ENCODE measurements around the gene IFITM10.

IFITM10 gene

DNA sequence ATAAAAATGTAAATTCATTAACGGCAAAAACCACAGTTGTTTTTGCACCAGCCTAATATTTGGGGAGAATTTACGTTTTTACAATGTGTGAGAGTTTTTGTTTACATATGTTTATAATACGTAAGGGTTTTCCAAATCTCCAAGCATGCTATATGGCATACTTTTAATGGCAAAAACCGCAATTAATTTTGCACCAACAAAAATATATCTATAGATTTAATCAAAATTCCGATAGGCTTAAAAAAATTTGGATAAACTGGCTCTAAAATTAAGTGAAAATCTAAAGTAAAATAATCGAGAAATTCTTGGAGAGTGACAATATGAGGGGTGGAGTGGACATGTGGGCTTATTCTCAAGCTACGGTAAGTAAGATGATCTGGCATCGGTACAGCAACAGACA is 30.6 kb downstream of the IFITM10 start:
- TF ChIP-seq, protein P1, sequence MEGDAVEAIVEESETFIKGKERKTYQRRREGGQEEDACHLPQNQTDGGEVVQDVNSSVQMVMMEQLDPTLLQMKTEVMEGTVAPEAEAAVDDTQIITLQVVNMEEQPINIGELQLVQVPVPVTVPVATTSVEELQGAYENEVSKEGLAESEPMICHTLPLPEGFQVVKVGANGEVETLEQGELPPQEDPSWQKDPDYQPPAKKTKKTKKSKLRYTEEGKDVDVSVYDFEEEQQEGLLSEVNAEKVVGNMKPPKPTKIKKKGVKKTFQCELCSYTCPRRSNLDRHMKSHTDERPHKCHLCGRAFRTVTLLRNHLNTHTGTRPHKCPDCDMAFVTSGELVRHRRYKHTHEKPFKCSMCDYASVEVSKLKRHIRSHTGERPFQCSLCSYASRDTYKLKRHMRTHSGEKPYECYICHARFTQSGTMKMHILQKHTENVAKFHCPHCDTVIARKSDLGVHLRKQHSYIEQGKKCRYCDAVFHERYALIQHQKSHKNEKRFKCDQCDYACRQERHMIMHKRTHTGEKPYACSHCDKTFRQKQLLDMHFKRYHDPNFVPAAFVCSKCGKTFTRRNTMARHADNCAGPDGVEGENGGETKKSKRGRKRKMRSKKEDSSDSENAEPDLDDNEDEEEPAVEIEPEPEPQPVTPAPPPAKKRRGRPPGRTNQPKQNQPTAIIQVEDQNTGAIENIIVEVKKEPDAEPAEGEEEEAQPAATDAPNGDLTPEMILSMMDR (conservative IDR thresholded peaks at IDR 0.05) = no peak
- no peak for TF ChIP-seq ZFX (IDR thresholded peaks at IDR 0.05)
- no peak overlapping the region for H3K27ac ChIP-seq

DNA sequence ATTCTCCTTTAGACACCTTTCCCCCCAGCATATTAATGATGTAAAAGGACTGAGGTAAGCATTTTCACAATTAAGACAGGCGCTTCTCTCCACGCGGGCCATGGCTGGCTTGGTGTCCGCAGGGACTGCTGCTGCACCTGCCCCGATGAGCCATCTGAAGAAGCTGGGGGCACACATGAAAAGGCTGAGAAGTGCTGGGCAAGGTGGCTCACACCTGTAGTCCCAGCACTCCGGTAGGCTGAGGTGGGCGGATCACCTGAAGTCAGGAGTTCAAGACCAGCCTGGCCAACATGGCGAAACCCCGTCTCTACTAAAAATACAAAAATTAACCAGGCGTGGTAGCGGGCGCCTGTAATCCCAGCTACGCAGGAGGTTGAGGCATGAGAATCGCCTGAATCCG is 32.1 kb downstream of the IFITM10 start:
- no peak overlapping the region; the same call in 1 of the 2 replicates for H3K27ac ChIP-seq
- TF ChIP-seq ZFX (IDR thresholded peaks at IDR 0.05) = no peak
- TF ChIP-seq, protein P1 (conservative IDR thresholded peaks at IDR 0.05) = no peak

DNA sequence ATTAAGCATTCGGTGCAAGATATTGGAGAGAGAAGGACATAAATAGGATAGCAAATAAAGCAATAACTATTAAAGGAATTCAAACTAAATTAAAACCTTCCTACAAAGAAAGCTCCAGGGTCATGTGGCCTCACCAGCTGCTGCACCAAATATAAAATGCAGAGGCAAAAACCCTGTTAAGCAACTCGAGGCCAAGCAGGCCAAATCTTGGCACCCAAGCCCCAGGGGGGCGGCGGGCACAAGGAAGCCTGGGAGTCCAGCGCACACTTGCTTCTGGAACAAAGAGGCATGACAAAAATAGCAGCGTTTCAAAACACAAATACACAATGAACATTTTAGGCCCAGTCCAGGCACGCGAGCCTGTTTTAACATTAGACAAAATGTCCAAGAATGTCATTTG is 32.6 kb downstream of the IFITM10 start:
- TF ChIP-seq, protein P1 (conservative IDR thresholded peaks at IDR 0.05) = no peak
- TF ChIP-seq ZFX (IDR thresholded peaks at IDR 0.05) = no peak
- no peak overlapping the region for H3K27ac ChIP-seq

DNA sequence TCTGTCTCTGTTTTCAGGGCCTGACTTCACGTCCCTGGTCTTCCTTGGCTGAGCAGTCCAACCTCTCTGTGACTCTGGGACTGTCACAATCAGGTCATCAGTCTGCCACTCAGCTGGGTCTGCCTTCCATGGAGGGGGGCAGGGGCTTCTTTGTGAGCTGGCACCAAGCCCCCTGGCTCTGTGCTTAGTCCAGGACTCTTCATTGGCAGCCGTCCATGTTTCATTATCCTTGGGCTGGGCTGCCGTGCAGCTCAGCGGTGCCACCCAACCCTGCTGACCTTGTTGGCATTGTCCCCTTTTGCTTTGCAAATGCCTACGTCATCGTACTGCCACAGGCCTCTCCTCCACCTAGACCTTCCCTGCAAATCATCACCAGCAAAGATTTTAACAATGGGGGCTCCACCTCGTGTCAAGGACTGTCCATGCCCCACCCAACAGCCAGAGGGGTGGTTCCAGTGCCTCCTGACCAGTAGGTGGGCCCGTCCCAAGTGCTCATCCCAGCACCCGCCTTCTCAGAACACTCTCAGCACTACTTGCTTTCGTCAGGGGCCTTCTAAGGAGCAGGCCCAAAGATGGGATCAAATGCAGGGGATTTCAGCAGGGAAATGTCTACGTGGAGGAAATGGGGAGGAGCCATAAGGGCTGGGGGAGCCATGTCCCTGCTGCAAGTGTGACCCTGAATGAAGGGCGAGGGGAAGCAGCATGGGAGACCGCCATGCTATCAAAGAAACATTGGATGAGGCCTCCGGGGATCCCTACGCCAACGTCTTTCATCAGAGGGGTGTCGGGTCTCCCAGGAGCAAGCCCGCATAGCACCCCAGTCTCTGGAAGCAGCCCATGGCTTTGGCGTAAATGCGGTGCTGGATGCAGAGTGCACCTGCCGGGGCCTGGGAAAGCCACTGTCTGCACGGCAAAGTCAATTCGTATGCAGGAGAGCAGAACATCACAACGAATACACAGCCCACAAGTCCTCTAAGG is 35.2 kb downstream of the IFITM10 start:
- H3K27ac ChIP-seq = no peak overlapping the region
- TF ChIP-seq, protein P1 (conservative IDR thresholded peaks at IDR 0.05) = no peak
- no peak for TF ChIP-seq ZFX (IDR thresholded peaks at IDR 0.05)

DNA sequence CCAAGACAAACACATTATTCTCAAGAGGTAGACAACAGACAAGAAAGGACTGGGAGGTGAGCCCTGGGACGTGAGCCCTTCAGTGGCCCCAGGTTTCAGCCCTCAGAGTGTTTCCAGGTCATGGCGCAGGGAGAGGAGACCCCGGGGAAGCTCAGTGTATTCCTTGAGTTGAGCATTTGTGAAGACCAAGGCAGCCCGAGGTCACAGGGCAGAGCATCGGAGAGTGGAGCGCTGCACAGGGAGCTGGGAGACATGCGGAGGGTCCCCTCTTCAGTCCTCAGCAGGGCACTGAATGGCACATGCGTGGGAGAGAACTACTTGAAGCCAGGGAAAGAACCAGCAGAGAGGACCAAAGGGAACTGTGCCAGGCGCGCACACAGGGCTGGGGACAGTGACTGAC is 41.7 kb downstream of the IFITM10 start:
- TF ChIP-seq, protein P1 (conservative IDR thresholded peaks at IDR 0.05) = no peak
- TF ChIP-seq ZFX (IDR thresholded peaks at IDR 0.05) = no peak
- no peak overlapping the region for H3K27ac ChIP-seq

DNA sequence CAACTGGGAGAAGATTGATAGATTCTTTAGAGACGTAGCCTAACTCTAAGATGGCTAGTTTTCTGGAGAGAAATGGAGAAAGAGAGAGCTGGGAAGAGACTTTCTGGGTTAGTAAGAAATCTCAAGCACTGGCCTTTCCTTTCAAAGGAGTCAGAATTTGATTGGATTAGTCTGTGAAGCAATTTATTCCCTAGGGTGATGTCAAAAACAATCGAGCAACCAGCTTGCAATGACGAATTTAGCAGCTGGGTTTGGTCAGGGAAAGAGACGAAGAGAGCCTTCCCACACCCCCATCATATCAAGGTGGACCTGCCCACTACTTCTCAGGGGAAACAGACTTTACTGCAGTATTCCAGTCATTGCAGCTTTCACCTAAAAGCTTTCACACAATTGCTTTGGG is 42.6 kb downstream of the IFITM10 start:
- no peak overlapping the region for H3K27ac ChIP-seq
- TF ChIP-seq, protein P1 (conservative IDR thresholded peaks at IDR 0.05) = no peak
- TF ChIP-seq ZFX (IDR thresholded peaks at IDR 0.05) = no peak

DNA sequence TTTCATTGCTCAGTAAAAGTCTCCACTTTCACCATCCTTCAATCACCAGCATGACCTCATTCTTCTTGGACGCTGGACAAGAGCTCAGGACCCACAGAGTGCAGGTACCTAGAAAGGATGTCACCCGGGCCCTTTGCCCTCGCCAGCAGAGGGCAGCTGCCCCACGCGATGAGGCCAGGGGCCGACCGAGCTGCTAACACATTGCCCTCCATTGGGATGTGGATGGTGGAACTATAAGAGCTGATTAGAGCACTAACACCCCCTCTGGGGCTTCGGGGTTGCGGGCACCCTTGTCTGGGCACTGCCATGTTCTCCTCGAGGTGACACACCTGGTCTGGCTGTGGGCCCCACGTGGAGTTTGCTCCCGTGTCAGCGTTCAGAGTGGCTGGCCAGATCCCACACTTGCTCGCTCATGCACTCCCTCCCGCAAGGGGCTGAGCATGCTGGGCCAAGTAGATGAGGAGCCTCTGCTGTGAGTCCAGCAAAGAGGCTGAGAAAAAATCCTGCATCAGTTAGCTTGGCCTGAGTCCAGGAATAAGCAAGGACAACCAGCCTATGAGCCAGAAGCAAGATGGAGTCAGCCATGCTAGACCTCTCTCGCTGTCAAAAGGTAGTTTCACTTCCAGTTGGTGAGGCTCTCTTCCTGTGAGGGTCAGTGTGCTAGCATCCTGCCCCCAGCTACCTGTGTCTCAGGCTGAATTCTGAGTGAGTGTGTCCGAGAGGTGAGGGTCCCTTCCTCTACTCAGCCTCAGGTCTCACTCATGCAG is 43.6 kb downstream of the IFITM10 start:
- TF ChIP-seq ZFX (IDR thresholded peaks at IDR 0.05) = no peak
- TF ChIP-seq, protein P1 (conservative IDR thresholded peaks at IDR 0.05) = peak; percentile 40
- no peak overlapping the region for H3K27ac ChIP-seq
